ENCODE data around the gene ESPL1.

DNA sequence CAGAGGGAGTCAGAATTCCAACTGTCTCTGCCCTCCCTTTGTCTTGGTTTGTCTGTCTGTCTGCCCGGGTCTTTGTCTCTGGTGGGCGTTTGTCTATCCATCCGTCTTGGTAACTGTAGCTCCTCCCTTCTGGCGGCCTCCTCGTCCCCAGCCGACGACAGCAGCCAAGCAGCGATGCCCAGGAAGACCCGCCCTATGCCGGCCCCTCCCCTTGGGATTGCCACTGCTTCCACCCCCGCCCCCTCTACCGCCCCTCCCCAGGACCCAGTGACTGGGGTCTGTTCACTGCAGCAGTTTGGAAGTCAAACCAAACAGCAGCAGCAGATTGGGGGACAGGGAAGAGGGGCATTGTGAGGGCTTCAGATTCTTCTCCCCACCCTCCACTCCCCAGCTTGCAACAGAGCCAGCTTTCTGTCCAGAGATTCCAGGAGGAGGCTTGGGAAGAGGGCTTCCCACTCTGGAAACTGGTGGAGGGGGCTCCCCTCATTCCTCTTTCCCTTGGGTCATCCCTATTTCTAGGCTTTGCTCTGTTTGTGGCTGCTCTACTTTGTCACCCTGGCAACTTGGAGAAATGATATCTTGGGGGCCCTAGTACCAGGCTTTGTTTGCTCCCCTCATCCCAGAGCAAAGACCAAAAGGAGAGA is 33.7 kb upstream of the ESPL1 start:
- no peak for TF ChIP-seq TAF1 (IDR thresholded peaks at IDR 0.05; ENCODE audit: low read depth, low read length)
- TF ChIP-seq POLR2AphosphoS5 (IDR thresholded peaks at IDR 0.05; ENCODE audit: low read depth, low read length), result no peak
- TF ChIP-seq POLR2A (IDR thresholded peaks at IDR 0.05; ENCODE audit: low read depth, low read length), result no peak
